Endothelial cell (in vitro differentiated cells): ENCODE data around the gene AKAP13. TPM values are rescaled to one million over a fixed set of nuclear protein-coding genes. Genes with fewer than 3 reads are reported as not detected.

Source experiments
- DNase-seq: peaks from one replicate; pipeline ENCODE4 v3.0.0; 2021; ENCODE audit warnings: low spot score
- H3K27ac Mint-ChIP-seq: one replicate; pipeline ENCODE4 v1.8.0; 2021; ENCODE audit warnings: mixed read lengths, inconsistent platforms; ENCODE audit not compliant: unreplicated experiment
- H3K27me3 Mint-ChIP-seq: one replicate; pipeline ENCODE4 v1.8.0; 2021; ENCODE audit warnings: mild to moderate bottlenecking, moderate library complexity, mixed read lengths, inconsistent platforms; ENCODE audit not compliant: unreplicated experiment
- H3K36me3 Mint-ChIP-seq: one replicate; pipeline ENCODE4 v1.8.0; 2021; ENCODE audit warnings: mild to moderate bottlenecking, low read depth, mixed read lengths, inconsistent platforms; ENCODE audit not compliant: unreplicated experiment
- H3K4me1 Mint-ChIP-seq: one replicate; pipeline ENCODE4 v1.8.0; 2021; ENCODE audit warnings: mild to moderate bottlenecking, mixed read lengths, inconsistent platforms; ENCODE audit not compliant: unreplicated experiment
- H3K4me3 Mint-ChIP-seq: one replicate; pipeline ENCODE4 v1.8.0; 2021; ENCODE audit warnings: mild to moderate bottlenecking, mixed read lengths, inconsistent platforms; ENCODE audit not compliant: unreplicated experiment
- H3K9me3 Mint-ChIP-seq: one replicate; pipeline ENCODE4 v1.8.0; 2021; ENCODE audit warnings: mixed read lengths, inconsistent platforms; ENCODE audit not compliant: unreplicated experiment
- total RNA-seq: library from RNA; stranded (reverse); fragmentation: NEBNext Ultra II Directional; extraction: Animal tissue kit (Norgen Biotek cat#: 25700); gene quantifications from one replicate; pipeline ENCODE4 v1.2.1, GENCODE V29; 2021; ENCODE audit not compliant: unreplicated experiment
- TF ChIP-seq, protein P1 (sequence below): fragments of 200-600 bp; sonication (generic); IDR thresholded peaks from one replicate; pipeline ENCODE4 v1.5.0; 2021; ENCODE audit warnings: antibody characterized with exemption; ENCODE audit not compliant: unreplicated experiment

The AKAP13 gene
- total RNA-seq, 1 donor from 2014 or later, result 249 TPM

GRCh38 chr15:85725564-85725963 is 345.2 kb downstream of the AKAP13 start:
- no peaks in the 10 kb centered on the region for H3K9me3 Mint-ChIP-seq
- no peak overlapping the region for H3K4me3 Mint-ChIP-seq
- no peak for DNase-seq
- H3K27ac Mint-ChIP-seq, result no peak overlapping the region
- H3K4me1 Mint-ChIP-seq, result peaks cover 17% of the 10 kb centered on the region
- H3K36me3 Mint-ChIP-seq, result peaks cover 71% of the 10 kb centered on the region
- peaks cover 11% of the 10 kb centered on the region for H3K27me3 Mint-ChIP-seq
- TF ChIP-seq, protein P1, sequence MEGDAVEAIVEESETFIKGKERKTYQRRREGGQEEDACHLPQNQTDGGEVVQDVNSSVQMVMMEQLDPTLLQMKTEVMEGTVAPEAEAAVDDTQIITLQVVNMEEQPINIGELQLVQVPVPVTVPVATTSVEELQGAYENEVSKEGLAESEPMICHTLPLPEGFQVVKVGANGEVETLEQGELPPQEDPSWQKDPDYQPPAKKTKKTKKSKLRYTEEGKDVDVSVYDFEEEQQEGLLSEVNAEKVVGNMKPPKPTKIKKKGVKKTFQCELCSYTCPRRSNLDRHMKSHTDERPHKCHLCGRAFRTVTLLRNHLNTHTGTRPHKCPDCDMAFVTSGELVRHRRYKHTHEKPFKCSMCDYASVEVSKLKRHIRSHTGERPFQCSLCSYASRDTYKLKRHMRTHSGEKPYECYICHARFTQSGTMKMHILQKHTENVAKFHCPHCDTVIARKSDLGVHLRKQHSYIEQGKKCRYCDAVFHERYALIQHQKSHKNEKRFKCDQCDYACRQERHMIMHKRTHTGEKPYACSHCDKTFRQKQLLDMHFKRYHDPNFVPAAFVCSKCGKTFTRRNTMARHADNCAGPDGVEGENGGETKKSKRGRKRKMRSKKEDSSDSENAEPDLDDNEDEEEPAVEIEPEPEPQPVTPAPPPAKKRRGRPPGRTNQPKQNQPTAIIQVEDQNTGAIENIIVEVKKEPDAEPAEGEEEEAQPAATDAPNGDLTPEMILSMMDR, result no peak

GRCh38 chr15:85726454-85726853 is 346.1 kb downstream of the AKAP13 start:
- peaks cover 70% of the 10 kb centered on the region for H3K36me3 Mint-ChIP-seq
- no peaks in the 10 kb centered on the region for H3K9me3 Mint-ChIP-seq
- TF ChIP-seq, protein P1, result no peak
- no peak overlapping the region for H3K4me3 Mint-ChIP-seq
- peaks cover 14% of the 10 kb centered on the region for H3K27me3 Mint-ChIP-seq
- DNase-seq, result no peak
- peaks cover 18% of the 10 kb centered on the region for H3K4me1 Mint-ChIP-seq
- no peak overlapping the region for H3K27ac Mint-ChIP-seq

DNA sequence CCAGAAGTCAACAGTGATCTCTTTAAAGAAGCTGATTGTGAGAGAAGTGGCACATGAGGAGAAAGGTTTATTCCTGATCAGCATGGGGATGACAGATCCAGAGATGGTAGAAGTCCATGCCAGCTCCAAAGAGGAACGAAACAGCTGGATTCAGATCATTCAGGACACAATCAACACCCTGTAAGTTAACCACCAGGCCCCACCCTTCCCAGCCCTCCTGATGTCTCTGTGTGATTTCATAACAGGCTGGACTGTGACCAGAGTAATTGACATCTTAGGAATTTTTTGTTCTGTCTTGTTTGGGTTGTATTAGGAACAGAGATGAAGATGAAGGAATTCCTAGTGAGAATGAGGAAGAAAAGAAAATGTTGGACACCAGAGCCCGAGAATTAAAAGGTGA is 346.7 kb downstream of the AKAP13 start:
- no peak for DNase-seq
- no peak overlapping the region for H3K4me3 Mint-ChIP-seq
- H3K27me3 Mint-ChIP-seq, result peaks cover 14% of the 10 kb centered on the region
- H3K36me3 Mint-ChIP-seq, result peaks cover 67% of the 10 kb centered on the region
- no peaks in the 10 kb centered on the region for H3K9me3 Mint-ChIP-seq
- H3K27ac Mint-ChIP-seq, result peak overlapping the region; percentile 55
- TF ChIP-seq, protein P1, result no peak
- H3K4me1 Mint-ChIP-seq, result peaks cover 18% of the 10 kb centered on the region

DNA sequence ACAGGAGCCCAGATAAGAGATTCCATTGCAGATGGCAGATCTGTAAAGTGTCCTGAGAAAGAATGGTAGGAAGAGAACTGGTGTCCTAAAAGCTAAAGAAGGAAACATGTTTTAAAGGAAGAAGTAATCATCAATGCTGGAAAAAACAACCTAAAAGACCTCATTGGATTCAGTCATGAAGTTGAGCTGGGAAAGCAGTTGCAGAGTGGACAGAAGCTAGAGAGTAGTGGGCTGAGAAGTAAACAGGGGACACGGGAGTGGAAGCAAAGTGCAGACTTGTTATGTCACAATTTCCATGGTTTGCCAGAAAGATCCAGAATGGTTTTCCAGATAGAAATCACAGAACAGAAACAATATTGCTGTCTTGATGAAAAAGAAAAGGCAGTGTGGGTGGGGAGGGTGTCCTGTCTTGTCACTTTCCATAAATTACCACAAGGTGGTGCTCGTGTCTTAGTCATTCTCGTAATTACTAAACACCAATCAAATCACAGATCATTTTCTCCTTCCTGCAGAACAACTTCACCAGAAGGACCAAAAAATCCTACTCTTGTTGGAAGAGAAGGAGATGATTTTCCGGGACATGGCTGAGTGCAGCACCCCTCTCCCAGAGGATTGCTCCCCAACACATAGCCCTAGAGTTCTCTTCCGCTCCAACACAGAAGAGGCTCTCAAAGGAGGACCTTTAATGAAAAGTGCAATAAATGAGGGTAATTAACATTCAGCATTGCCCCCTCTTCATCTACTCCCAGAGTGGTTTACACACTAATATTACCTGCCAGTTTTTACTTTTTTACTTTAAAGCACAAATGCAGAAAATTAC is 349.8 kb downstream of the AKAP13 start:
- Mint-ChIP-seq H3K27me3 (peaks cover 9% of the 10 kb centered on the region), H3K36me3 (peaks cover 69% of the 10 kb centered on the region)

DNA sequence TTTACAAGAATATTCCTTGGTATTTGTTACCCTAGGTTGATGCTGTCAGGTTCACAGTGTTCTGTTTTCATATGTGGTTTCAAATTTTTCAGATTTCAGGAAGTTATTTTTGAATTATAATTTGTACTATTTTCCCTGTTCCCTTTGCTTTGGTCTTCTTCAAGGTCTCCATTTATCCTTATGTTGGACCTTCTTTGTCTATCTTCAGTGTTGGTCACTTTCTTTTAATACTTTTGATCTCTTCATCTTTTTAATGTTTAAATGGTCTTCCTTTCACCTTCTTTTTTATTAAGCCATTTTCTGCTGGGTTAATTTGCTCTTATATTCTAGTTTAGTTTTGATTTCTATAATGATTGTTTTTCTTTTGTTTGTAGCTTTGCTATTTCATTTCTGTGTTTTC is 353.0 kb downstream of the AKAP13 start:
- TF ChIP-seq, protein P1, result no peak
- peaks cover 60% of the 10 kb centered on the region for H3K36me3 Mint-ChIP-seq
- peak overlapping the region; percentile 59 for H3K4me3 Mint-ChIP-seq
- H3K4me1 Mint-ChIP-seq, result peaks cover 18% of the 10 kb centered on the region
- no peak for DNase-seq
- no peaks in the 10 kb centered on the region for H3K9me3 Mint-ChIP-seq
- H3K27ac Mint-ChIP-seq, result no peak overlapping the region
- peaks cover 9% of the 10 kb centered on the region for H3K27me3 Mint-ChIP-seq

More for the DNA sequence above, 349.8 kb downstream of the AKAP13 start:
- TF ChIP-seq, protein P1, result peak; percentile 66
- Mint-ChIP-seq H3K4me1 (peaks cover 18% of the 10 kb centered on the region), H3K27ac (peak overlapping the region; percentile 44), H3K9me3 (no peaks in the 10 kb centered on the region), H3K4me3 (no peak overlapping the region)
- DNase-seq, result peak; percentile 36
